GM12878 (cell line): Measurements from ENCODE around the gene TMCC3. TPM values are rescaled to one million over a fixed set of nuclear protein-coding genes. Genes with fewer than 3 reads are reported as not detected.

Experiments used
- ATAC-seq: fragments of 200-7000 bp; cut with Tn5 transposase; 3 replicates; pipeline ENCODE4 v1.9.1; 2020; ENCODE audit warnings: mild to moderate bottlenecking, moderate library complexity
- BruUV-seq: library from RNA; stranded (reverse); fragments of 400-500 nt; replicated peaks from 2 replicates; lab custom pipeline; 2021; lab: Mats Ljungman, UMichigan
- CTCF ChIA-PET: fragments of 300-600 bp; sonication (Branson Sonifier 250); formaldehyde crosslinking; extraction: SDS; loops from one replicate; lab custom pipeline; 2021; ENCODE audit warnings: inconsistent platforms; lab: Yijun Ruan, JAX
- POLR2A ChIA-PET: fragments of 350-600 bp; formaldehyde crosslinking; extraction: SDS; loops from one replicate; lab custom pipeline; 2021; ENCODE audit warnings: inconsistent platforms; lab: Charles Lee
- RAD21 ChIA-PET: fragments of 300-600 bp; sonication (Branson Sonifier 250); formaldehyde crosslinking; loops from one replicate; lab custom pipeline; 2023; ENCODE audit warnings: antibody characterized with exemption; ENCODE audit not compliant: unreplicated experiment; lab: Charles Lee
- SMC1A ChIA-PET: fragments of 300-600 bp; sonication (Branson Sonifier 250); formaldehyde crosslinking; loops from one replicate; lab custom pipeline; 2023; ENCODE audit not compliant: unreplicated experiment, uncharacterized antibody; lab: Charles Lee
- DNase-seq: peaks from one replicate; pipeline ENCODE4 v3.0.0-alpha.2; 2011; ENCODE audit warnings: low read depth, low spot score
- FAIRE-seq: peaks from 3 replicates; lab custom pipeline; 2011; peaks lifted over from hg19 to GRCh38; lab: Jason Lieb, UNC
- H2AFZ ChIP-seq: 2 replicates; pipeline ENCODE4 v1.6.0; 2011; ENCODE audit warnings: low read depth, low read length, control low read depth; ENCODE audit not compliant: control insufficient read depth
- H3K27ac ChIP-seq: 2 replicates; pipeline ENCODE4 v1.5.1; 2011; ENCODE audit warnings: control low read depth; ENCODE audit not compliant: control insufficient read depth, insufficient read depth
- H3K27me3 ChIP-seq, 2 experiments: replicated peaks in 1 of 2; 2 replicates each; pipeline versions ENCODE4 v1.6.0 to v1.6.1; 2011; ENCODE audit warnings: low read length in 1 of 2; ENCODE audit not compliant: control insufficient read depth in 2 of 2, insufficient read depth in 2 of 2
- H3K36me3 ChIP-seq, 2 experiments: 2 replicates each; pipeline ENCODE4 v1.5.1; 2011; ENCODE audit warnings: low read length in 1 of 2; ENCODE audit not compliant: control insufficient read depth in 2 of 2, insufficient read depth in 2 of 2
- H3K4me1 ChIP-seq: 2 replicates; pipeline ENCODE4 v1.6.1; 2011; ENCODE audit warnings: mild to moderate bottlenecking, low read length, moderate library complexity, mixed read lengths; ENCODE audit not compliant: control insufficient read depth, insufficient read depth
- H3K4me2 ChIP-seq: 2 replicates; pipeline ENCODE4 v1.6.0; 2011; ENCODE audit warnings: control low read depth; ENCODE audit not compliant: control insufficient read depth, insufficient read depth
- H3K4me3 ChIP-seq: fragments of 200-600 bp; sonication (generic); 2 replicates; pipeline ENCODE4 v1.5.1; 2016
- H3K79me2 ChIP-seq: 2 replicates; pipeline ENCODE4 v1.6.0; 2011; ENCODE audit warnings: low read length; ENCODE audit not compliant: control insufficient read depth, insufficient read depth
- H3K9ac ChIP-seq: 2 replicates; pipeline ENCODE4 v1.8.0; 2011; ENCODE audit warnings: low read length, control low read depth, mixed read lengths; ENCODE audit not compliant: control insufficient read depth, insufficient read depth
- H3K9me3 ChIP-seq: replicated peaks from 3 replicates; pipeline ENCODE4 v1.5.1; 2011; ENCODE audit warnings: mild to moderate bottlenecking, low read length; ENCODE audit not compliant: control insufficient read depth, insufficient read depth
- H4K20me1 ChIP-seq: 2 replicates; pipeline ENCODE4 v1.6.0; 2011; ENCODE audit not compliant: control insufficient read depth, insufficient read depth
- EP300 ChIP-seq, 2 experiments: fragments of 150-350 bp in 1 of 2; IDR thresholded peaks; 2 replicates each; pipeline ENCODE4 v1.6.1; 2011 to 2012; ENCODE audit warnings: low read depth in 2 of 2, low read length in 2 of 2, borderline replicate concordance in 1 of 2, improper control_type of control experiment in 1 of 2, inconsistent platforms in 1 of 2; ENCODE audit not compliant: control insufficient read depth in 1 of 2
- HDAC2 ChIP-seq: fragments of 200-600 bp; sonication (generic); IDR thresholded peaks from 2 replicates; pipeline ENCODE4 v1.6.1; 2017
- YBX1 ChIP-seq: fragments of 450-650 bp; IDR thresholded peaks from 2 replicates; pipeline ENCODE4 v1.6.1; 2016; ENCODE audit warnings: antibody characterized with exemption
- ZNF384 ChIP-seq: IDR thresholded peaks from 2 replicates; pipeline ENCODE4 v1.6.1; 2012; ENCODE audit warnings: low read depth, mild to moderate bottlenecking, low read length, improper control_type of control experiment, borderline replicate concordance
- WGBS: methylation state at CpG from one replicate; pipeline ENCODE4 v1.1.6; 2016; ENCODE audit warnings: low lambda C conversion rate; ENCODE audit not compliant: insufficient replicate concordance, insufficient coverage; ENCODE audit errors: missing lambda C conversion rate; 5-methylcytosine and 5-hydroxymethylcytosine counted together
- in situ Hi-C: fragments of 300-500 bp; cut with MboI; formaldehyde crosslinking; loops from 9 replicates; pipeline ENCODE4 v1.14.3; 2018; ENCODE audit warnings: mixed read lengths
- intact Hi-C: fragments of 100-400 bp; cut with micrococcal nuclease; formaldehyde crosslinking; loops from one replicate; pipeline ENCODE4 v1.14.2; 2022; ENCODE audit not compliant: unreplicated experiment
- polyA plus RNA-seq, 11 experiments: library from polyadenylated mRNA; depleted of rRNA in 4 of 11; unstranded in 6 of 11; stranded (reverse) in 5 of 11; fragments of >200 nt; fragmentation: Nextera tagmentation in 4 of 11; fragmentation: Illumina TruSeq in 1 of 11; extraction: Ambion mirVana in 4 of 11; extraction: Trizol in 1 of 11; gene quantifications; 1 replicate in 1 of 11; 2 replicates in 10 of 11; pipeline versions ENCODE4 v1.2.1 to v1.2.3, GENCODE V29; 2011 to 2016; ENCODE audit warnings: inconsistent platforms in 2 of 11, missing spikeins in 2 of 11, low read depth in 1 of 11
- total RNA-seq, 4 experiments: library from RNA; depleted of rRNA in 3 of 4; stranded (reverse); fragments of >200 nt in 3 of 4; fragmentation: Illumina TruSeq in 1 of 4; extraction: Trizol in 1 of 4; gene quantifications; 2 replicates each; pipeline versions ENCODE4 v1.2.1 to v1.2.3, GENCODE V29; 2013 to 2021

TMCC3 gene
- total and polyA plus RNA-seq, 10 of the 15 experiments (the other 5 are each of a cell fraction or from before 2014, with no cell fraction given) = 5.8 to 29.8 (median 12.6) TPM

GRCh38 chr12:94534278-94534677 lies 116.1 kb downstream of the TMCC3 start:
- Histone ChIP-seq H3K27me3 (no peaks in the 10 kb centered on the region; a peak in 1 of 4 replicates), H3K9ac (no peak overlapping the region)
- BruUV-seq = no TSS peak
- TF ChIP-seq ZNF384 (no peak), EP300 (IDR thresholded peaks at IDR 0.05; ENCODE audit: borderline replicate concordance in 1 of 2, control insufficient read depth in 1 of 2, low read depth in 2 of 2, low read length in 2 of 2) (no peak), YBX1 (no peak), HDAC2 (no peak)
- TF ChIP-seq, all 136 proteins: peak for 0
- DNase-seq (no peak), FAIRE-seq (no peak), ATAC-seq (no peak)
- Histone ChIP-seq H3K27ac (no peak overlapping the region), H3K9me3 (no peaks in the 10 kb centered on the region), H3K36me3 (no peaks in the 10 kb centered on the region), H3K4me3 (no peak overlapping the region), H3K4me2 (no peak overlapping the region), H3K4me1 (no peaks in the 10 kb centered on the region), H4K20me1 (no peaks in the 10 kb centered on the region), H2AFZ (no peak overlapping the region), H3K79me2 (no peaks in the 10 kb centered on the region)
- intact Hi-C loops = no loop called here
- ChIA-PET RAD21 (interaction anchor here (0.7 to 1.6 kb wide), 10 partner anchors 205 to 432 kb away, joined by 3 to 14 read pairs (median 3); no protein-coding TSS in a partner anchor), POLR2A (no interaction called here), CTCF (interaction anchor here (0.7 to 2.9 kb wide), 11 partner anchors 11 to 1000 kb away, joined by 3 to 29 read pairs (median 4); no protein-coding TSS in a partner anchor), SMC1A (interaction anchor here (0.6 to 2.5 kb wide), 16 partner anchors 9 to 1032 kb away, joined by 3 to 23 read pairs (median 4); no protein-coding TSS in a partner anchor)
- 64% methylated on average over 6 of the region's 6 CpGs for WGBS
- in situ Hi-C loops = loop anchor here (5.0 kb wide), 2 partner anchors 207 to 397 kb away; no protein-coding TSS in a partner anchor
